Sigmoid colon (tissue), 7 donors: ENCODE data around the gene NCAPG2. TPM values are rescaled to one million over a fixed set of nuclear protein-coding genes. Genes with fewer than 3 reads are reported as not detected.

Experiments used
- DNase-seq: peaks from one replicate; pipeline ENCODE4 v3.0.0-alpha.2; 2019
- H3K27ac ChIP-seq, 4 donors: fragments of 200-600 bp; sonication (generic); one replicate each; pipeline ENCODE4 v1.5.1; 2016 to 2019; ENCODE audit warnings: mild to moderate bottlenecking in 1 of 4
- H3K27me3 ChIP-seq, 3 donors: fragments of 200-600 bp; sonication (generic); one replicate each; pipeline ENCODE4 v1.5.1; 2019; ENCODE audit warnings: mild to moderate bottlenecking in 1 of 3
- H3K36me3 ChIP-seq, 4 donors: fragments of 200-600 bp; sonication (generic); one replicate each; pipeline ENCODE4 v1.5.1; 2016 to 2019
- H3K4me1 ChIP-seq, 4 donors: fragments of 200-600 bp; sonication (generic); one replicate each; pipeline ENCODE4 v1.5.1; 2017 to 2019
- H3K4me3 ChIP-seq, 4 donors: fragments of 200-600 bp; sonication (generic); one replicate each; pipeline ENCODE4 v1.5.1; 2017 to 2019; ENCODE audit warnings: mild to moderate bottlenecking in 2 of 4, moderate library complexity in 1 of 4
- H3K9me3 ChIP-seq, 4 donors: fragments of 200-600 bp in 3 of 4; sonication (generic) in 3 of 4; one replicate each; pipeline versions ENCODE4 v1.5.1 to v1.6.1; 2013 to 2019
- EP300 ChIP-seq, 4 donors: sonication (generic); formaldehyde crosslinking; IDR thresholded peaks; one replicate each; pipeline ENCODE4 v1.6.1; 2017; ENCODE audit warnings: antibody characterized with exemption in 4 of 4
- POLR2A ChIP-seq, 2 donors: fragments of 450-650 bp; IDR thresholded peaks; one replicate each; pipeline ENCODE4 v1.6.1; 2016; ENCODE audit warnings: antibody characterized with exemption in 2 of 2, mild to moderate bottlenecking in 2 of 2, moderate library complexity in 2 of 2
- POLR2AphosphoS5 ChIP-seq, 4 donors: sonication (generic); formaldehyde crosslinking; IDR thresholded peaks; one replicate each; pipeline ENCODE4 v1.6.1; 2017; ENCODE audit warnings: antibody characterized with exemption in 4 of 4
- WGBS, 2 donors: extraction: QIAGEN DNeasy Blood & Tissue Kit; methylation state at CpG; one replicate each; pipeline ENCODE4 v1.1.7; 2013; 5-methylcytosine and 5-hydroxymethylcytosine counted together
- intact Hi-C: fragments of 100-400 bp; cut with DNase I; formaldehyde crosslinking; loops from one replicate; pipeline ENCODE4 v1.15.1; 2023
- polyA plus RNA-seq, 3 donors: library from polyadenylated mRNA; stranded (reverse); fragments of 200-250 nt; gene quantifications; one replicate each; pipeline ENCODE4 v1.2.3, GENCODE V29; 2013
- total RNA-seq, 4 donors: library from RNA; depleted of rRNA; stranded (reverse); fragments of >200 nt; gene quantifications; one replicate each; pipeline ENCODE4 v1.1.0, GENCODE V29; 2016
- TF ChIP-seq, protein P1 (sequence below), 4 experiments: fragments of 450-650 bp in 3 of 4; fragments of 200-600 bp in 1 of 4; IDR thresholded peaks; one replicate each; pipeline ENCODE4 v1.5.1; 2016 to 2019; ENCODE audit warnings: antibody characterized with exemption in 4 of 4, mild to moderate bottlenecking in 3 of 4, moderate library complexity in 2 of 4
- donor health status: healthy with polysubstance abuse.
- donor health status: Bipolar disorder and iron deficiency.
- donor health status: healthy.

Gene NCAPG2
- total and polyA plus RNA-seq, 7 donors: 1.2 to 11.5 (median 4.4) TPM

- no peaks in the 10 kb centered on the region for H3K4me1 ChIP-seq
- H3K27me3 ChIP-seq: no peaks in the 10 kb centered on the region
- H3K27ac ChIP-seq: no peak overlapping the region
- WGBS, 2 donors: 94% methylated on average over 6 of the region's 6 CpGs
- TF ChIP-seq POLR2A (IDR thresholded peaks at IDR 0.05) (no peak), EP300 (IDR thresholded peaks at IDR 0.05) (no peak), POLR2AphosphoS5 (IDR thresholded peaks at IDR 0.05) (no peak)
- TF ChIP-seq, protein P1, sequence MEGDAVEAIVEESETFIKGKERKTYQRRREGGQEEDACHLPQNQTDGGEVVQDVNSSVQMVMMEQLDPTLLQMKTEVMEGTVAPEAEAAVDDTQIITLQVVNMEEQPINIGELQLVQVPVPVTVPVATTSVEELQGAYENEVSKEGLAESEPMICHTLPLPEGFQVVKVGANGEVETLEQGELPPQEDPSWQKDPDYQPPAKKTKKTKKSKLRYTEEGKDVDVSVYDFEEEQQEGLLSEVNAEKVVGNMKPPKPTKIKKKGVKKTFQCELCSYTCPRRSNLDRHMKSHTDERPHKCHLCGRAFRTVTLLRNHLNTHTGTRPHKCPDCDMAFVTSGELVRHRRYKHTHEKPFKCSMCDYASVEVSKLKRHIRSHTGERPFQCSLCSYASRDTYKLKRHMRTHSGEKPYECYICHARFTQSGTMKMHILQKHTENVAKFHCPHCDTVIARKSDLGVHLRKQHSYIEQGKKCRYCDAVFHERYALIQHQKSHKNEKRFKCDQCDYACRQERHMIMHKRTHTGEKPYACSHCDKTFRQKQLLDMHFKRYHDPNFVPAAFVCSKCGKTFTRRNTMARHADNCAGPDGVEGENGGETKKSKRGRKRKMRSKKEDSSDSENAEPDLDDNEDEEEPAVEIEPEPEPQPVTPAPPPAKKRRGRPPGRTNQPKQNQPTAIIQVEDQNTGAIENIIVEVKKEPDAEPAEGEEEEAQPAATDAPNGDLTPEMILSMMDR (IDR thresholded peaks at IDR 0.05): no peak
- no peak overlapping the region for H3K4me3 ChIP-seq
- DNase-seq: no peak
- intact Hi-C loops: no loop called here
- no peaks in the 10 kb centered on the region for H3K36me3 ChIP-seq
- H3K9me3 ChIP-seq: no peaks in the 10 kb centered on the region
Observed at GRCh38 chr7:158722574-158723237, 18.1 kb upstream of the NCAPG2 start.

DNA sequence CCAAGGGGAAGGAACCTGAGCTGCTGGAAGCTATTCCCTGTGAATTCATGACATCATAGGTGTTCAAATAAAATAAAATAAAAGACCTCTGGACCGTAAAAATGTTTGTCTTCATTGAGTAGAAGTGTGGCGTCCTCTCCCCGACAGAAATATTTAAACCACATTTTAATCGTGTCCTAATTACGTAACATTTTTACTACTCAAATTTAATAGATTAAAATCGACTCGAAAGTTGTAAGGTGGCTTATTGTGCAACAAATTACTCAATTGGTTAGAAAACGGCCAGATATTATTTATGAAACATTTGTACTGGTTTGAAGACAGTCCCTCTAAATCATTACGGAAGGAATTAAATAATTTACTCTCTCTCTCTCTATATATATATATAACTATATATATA lies 15.5 kb upstream of the NCAPG2 start:
- no peaks in the 10 kb centered on the region for H3K9me3 ChIP-seq
- 70 to 76% methylated on average over 9 of the region's 9 CpGs for WGBS, 2 donors
- H3K27me3 ChIP-seq: no peaks in the 10 kb centered on the region
- DNase-seq: no peak
- intact Hi-C loops: no loop called here
- H3K36me3 ChIP-seq: no peaks in the 10 kb centered on the region
- no peaks in the 10 kb centered on the region for H3K4me1 ChIP-seq
- H3K27ac ChIP-seq: no peak overlapping the region
- TF ChIP-seq EP300 (IDR thresholded peaks at IDR 0.05): no peak
- TF ChIP-seq POLR2A (IDR thresholded peaks at IDR 0.05): no peak
- TF ChIP-seq, protein P1 (IDR thresholded peaks at IDR 0.05): no peak
- TF ChIP-seq POLR2AphosphoS5 (IDR thresholded peaks at IDR 0.05): no peak
- no peak overlapping the region for H3K4me3 ChIP-seq

DNA sequence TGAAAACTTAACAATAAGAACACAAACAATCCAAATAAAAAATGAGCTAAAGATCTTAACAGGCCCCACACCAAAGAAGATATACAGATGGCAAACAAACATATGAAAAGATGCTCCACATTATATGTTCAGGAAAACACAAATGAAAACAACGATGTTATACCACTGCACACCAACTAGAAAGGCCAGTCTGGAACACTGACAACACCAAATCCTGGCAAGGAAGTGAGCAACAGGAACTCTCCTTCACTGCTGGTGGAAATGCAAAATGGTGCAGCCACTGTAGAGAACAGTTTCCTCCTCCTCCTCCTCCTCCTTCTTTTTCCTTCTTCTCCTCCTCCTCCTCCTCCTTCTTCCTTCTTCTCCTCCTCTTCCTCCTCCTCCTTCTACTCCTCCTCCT lies 12.2 kb upstream of the NCAPG2 start:
- Histone ChIP-seq H3K4me1 (no peaks in the 10 kb centered on the region), H3K27ac (no peak overlapping the region), H3K27me3 (no peaks in the 10 kb centered on the region), H3K9me3 (no peaks in the 10 kb centered on the region), H3K4me3 (no peak overlapping the region), H3K36me3 (no peaks in the 10 kb centered on the region)
- no peak for DNase-seq
- intact Hi-C loops: no loop called here
- TF ChIP-seq, protein P1 (IDR thresholded peaks at IDR 0.05): no peak
- no peak for TF ChIP-seq POLR2AphosphoS5 (IDR thresholded peaks at IDR 0.05)
- no peak for TF ChIP-seq POLR2A (IDR thresholded peaks at IDR 0.05)
- TF ChIP-seq EP300 (IDR thresholded peaks at IDR 0.05): no peak
- WGBS, 2 donors: 84 to 90% methylated on average over 1 of the region's 1 CpG

DNA sequence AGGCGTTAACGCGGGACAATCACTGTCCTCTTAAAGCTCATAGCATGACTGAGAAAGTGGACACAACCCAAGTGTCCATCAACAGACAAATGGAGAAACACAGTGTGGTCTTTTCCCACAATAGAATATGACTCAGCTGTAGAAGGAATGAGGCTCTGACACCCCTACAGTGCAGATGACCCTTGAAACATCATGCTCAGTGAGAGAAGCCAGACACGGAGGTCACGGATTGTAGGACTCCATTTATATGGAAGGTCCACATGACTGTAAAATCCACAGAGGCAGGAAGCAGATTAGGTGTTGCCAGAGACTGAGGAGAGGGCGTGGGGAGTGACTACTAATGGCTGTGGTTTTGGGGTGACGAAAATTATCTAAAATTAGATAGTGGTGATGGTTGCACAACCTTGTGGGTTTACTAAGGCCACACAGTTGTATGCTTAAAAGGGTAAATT lies 6.1 kb upstream of the NCAPG2 start:
- 67 to 79% methylated on average over 7 of the region's 7 CpGs for WGBS, 2 donors
- no peaks in the 10 kb centered on the region for H3K27me3 ChIP-seq
- H3K4me1 ChIP-seq: peaks cover 0 to 3% (median 1%) of the 10 kb centered on the region in 4 donors
- TF ChIP-seq POLR2A (IDR thresholded peaks at IDR 0.05) (no peak), POLR2AphosphoS5 (IDR thresholded peaks at IDR 0.05) (no peak), EP300 (IDR thresholded peaks at IDR 0.05) (no peak)
- TF ChIP-seq, protein P1 (IDR thresholded peaks at IDR 0.05): no peak
- no peaks in the 10 kb centered on the region for H3K36me3 ChIP-seq
- no peak overlapping the region for H3K4me3 ChIP-seq
- intact Hi-C loops: no loop called here
- no peaks in the 10 kb centered on the region for H3K9me3 ChIP-seq
- no peak overlapping the region for H3K27ac ChIP-seq
- DNase-seq: no peak

DNA sequence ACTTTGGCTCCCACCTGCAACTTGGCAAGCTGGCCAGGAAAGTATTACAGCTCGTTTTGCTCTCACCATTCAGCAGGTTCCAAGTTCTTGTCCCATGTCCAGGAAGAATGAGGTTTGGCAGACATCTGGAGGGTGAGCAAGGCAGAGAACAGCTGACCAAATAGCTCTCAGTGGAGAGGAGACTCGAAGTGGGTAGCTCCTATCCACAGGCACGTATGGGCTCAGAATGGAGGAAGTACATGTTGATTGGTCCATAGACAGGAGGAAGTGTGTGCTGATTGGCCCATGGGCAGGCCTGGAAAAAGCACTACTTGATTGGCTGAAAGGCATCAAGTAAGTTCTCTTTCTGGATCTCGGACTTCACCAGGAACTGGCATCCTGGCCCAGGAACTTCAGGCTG lies 3.0 kb upstream of the NCAPG2 start:
- intact Hi-C loops: loop anchor here (5.0 kb wide), 1 partner anchor 155 kb away; no protein-coding TSS in a partner anchor
- 72 to 83% methylated on average over 4 of the region's 4 CpGs for WGBS, 2 donors
- H3K27me3 ChIP-seq: no peaks in the 10 kb centered on the region

More for the DNA sequence above, 3.0 kb upstream of the NCAPG2 start:
- TF ChIP-seq POLR2A (IDR thresholded peaks at IDR 0.05): no peak
- TF ChIP-seq EP300 (IDR thresholded peaks at IDR 0.05): no peak
- TF ChIP-seq, protein P1 (IDR thresholded peaks at IDR 0.05): no peak
- no peak for TF ChIP-seq POLR2AphosphoS5 (IDR thresholded peaks at IDR 0.05)
- H3K4me1 ChIP-seq: peaks cover 0 to 18% (median 13%) of the 10 kb centered on the region in 4 donors
- H3K4me3 ChIP-seq: no peak overlapping the region
- H3K27ac ChIP-seq: no peak overlapping the region
- DNase-seq: no peak
- no peaks in the 10 kb centered on the region for H3K9me3 ChIP-seq
- no peaks in the 10 kb centered on the region for H3K36me3 ChIP-seq
